H1 (cell line): Measurements from ENCODE around the gene LRRC15. TPM values are rescaled to one million over a fixed set of nuclear protein-coding genes. Genes with fewer than 3 reads are reported as not detected.
A peak's percentile ranks its signal among the peaks of the same experiment; 100 is the strongest.

Experiments used
- CTCF ChIA-PET: fragments of 300-600 bp; sonication (Branson Sonifier 250); formaldehyde crosslinking; loops from one replicate; lab custom pipeline; 2021; ENCODE audit not compliant: partially characterized antibody; lab: Charles Lee
- POLR2A ChIA-PET: fragments of 300-600 bp; sonication (Branson Sonifier 250); formaldehyde crosslinking; loops from one replicate; lab custom pipeline; 2021; ENCODE audit warnings: inconsistent platforms; ENCODE audit not compliant: partially characterized antibody; lab: Charles Lee
- DNase-seq, 2 experiments: peaks; one replicate each; pipeline versions ENCODE4 v3.0.0 to v3.0.0-alpha.2; 2010 to 2022; ENCODE audit warnings: low spot score in 2 of 2, low read depth in 1 of 2, mixed read lengths in 1 of 2
- FAIRE-seq: peaks from 2 replicates; lab custom pipeline; 2011; peaks lifted over from hg19 to GRCh38; lab: Jason Lieb, UNC
- H2AFZ ChIP-seq: 2 replicates; pipeline ENCODE4 v1.8.1; 2012; ENCODE audit warnings: low read length, inconsistent platforms
- H2AK5ac ChIP-seq: 2 replicates; pipeline ENCODE4 v1.6.1; 2013; ENCODE audit warnings: low read depth, low read length
- H2BK120ac ChIP-seq: replicated peaks from 2 replicates; pipeline ENCODE3; 2013; ENCODE audit warnings: low read depth, low read length, inconsistent platforms
- H2BK12ac ChIP-seq: 2 replicates; pipeline ENCODE4 v1.6.1; 2013; ENCODE audit warnings: low read depth, low read length
- H2BK15ac ChIP-seq: 2 replicates; pipeline ENCODE4 v1.6.1; 2013; ENCODE audit warnings: low read length
- H2BK20ac ChIP-seq: 2 replicates; pipeline ENCODE4 v1.6.1; 2013; ENCODE audit warnings: low read length
- H2BK5ac ChIP-seq: 2 replicates; pipeline ENCODE4 v1.6.1; 2013; ENCODE audit warnings: low read depth, low read length
- H3K14ac ChIP-seq: 2 replicates; pipeline ENCODE4 v1.6.1; 2013; ENCODE audit warnings: inconsistent platforms; ENCODE audit not compliant: insufficient read length
- H3K18ac ChIP-seq: 2 replicates; pipeline ENCODE4 v1.6.1; 2013; ENCODE audit warnings: low read length; ENCODE audit errors: extremely low read depth
- H3K23ac ChIP-seq: 2 replicates; pipeline ENCODE4 v1.6.1; 2013; ENCODE audit warnings: inconsistent platforms; ENCODE audit not compliant: insufficient read length
- H3K23me2 ChIP-seq: 2 replicates; pipeline ENCODE4 v1.6.1; 2013; ENCODE audit warnings: low read depth, low read length
- H3K27ac ChIP-seq: 2 replicates; pipeline ENCODE4 v1.6.1; 2011; ENCODE audit warnings: low read depth, low read length, inconsistent platforms
- H3K27me3 ChIP-seq, 4 experiments: replicated peaks in 1 of 4; 1 replicate in 1 of 4; 2 replicates in 3 of 4; pipeline versions ENCODE4 v1.6.1 to v1.8.1; 2011 to 2013; ENCODE audit warnings: low read length in 3 of 4, mild to moderate bottlenecking in 3 of 4, inconsistent platforms in 2 of 4, mixed read lengths in 2 of 4, moderate library complexity in 1 of 4; ENCODE audit not compliant: control insufficient read depth in 3 of 4, insufficient read depth in 3 of 4; ENCODE audit errors: extremely low read depth in 1 of 4
- H3K36me3 ChIP-seq, 4 experiments: 2 replicates each; pipeline versions ENCODE4 v1.6.1 to v1.8.1; 2011 to 2013; ENCODE audit warnings: mild to moderate bottlenecking in 4 of 4, low read length in 3 of 4, moderate library complexity in 2 of 4, control low read depth in 1 of 4, inconsistent platforms in 1 of 4; ENCODE audit not compliant: insufficient read depth in 4 of 4, control insufficient read depth in 2 of 4
- H3K4ac ChIP-seq: replicated peaks from 2 replicates; pipeline ENCODE3; 2013; ENCODE audit warnings: low read length, low read depth, mixed read lengths, inconsistent platforms; ENCODE audit not compliant: insufficient read length
- H3K4me1 ChIP-seq, 4 experiments: replicated peaks in 1 of 4; 1 replicate in 1 of 4; 2 replicates in 3 of 4; pipeline versions ENCODE4 v1.6.1 to v1.8.1; 2011 to 2013; ENCODE audit warnings: low read length in 3 of 4, inconsistent platforms in 2 of 4, mixed read lengths in 1 of 4; ENCODE audit not compliant: insufficient read depth in 4 of 4, control insufficient read depth in 3 of 4
- H3K4me2 ChIP-seq, 2 experiments: 2 replicates each; pipeline versions ENCODE4 v1.6.1 to v1.8.1; 2011 to 2013; ENCODE audit warnings: low read depth in 2 of 2, low read length in 2 of 2, control low read depth in 1 of 2, inconsistent platforms in 1 of 2, mild to moderate bottlenecking in 1 of 2; ENCODE audit not compliant: insufficient read depth in 1 of 2
- H3K4me3 ChIP-seq, 4 experiments: fragments of 200-600, 300-600 bp in 1 of 4; sonication (generic), shearing (Covaris generic), sonication (Bioruptor Twin) in 1 of 4; 2 replicates each; pipeline versions ENCODE4 v1.5.1 to v1.8.1; 2011 to 2016; ENCODE audit warnings: low read length in 4 of 4, low read depth in 3 of 4, control low read depth in 2 of 4, inconsistent platforms in 2 of 4, mild to moderate bottlenecking in 2 of 4, mixed read lengths in 1 of 4, moderate library complexity in 1 of 4; ENCODE audit not compliant: insufficient read depth in 2 of 4; ENCODE audit errors: extremely low read depth in 1 of 4
- H3K56ac ChIP-seq: replicated peaks from 2 replicates; pipeline ENCODE3; 2013; ENCODE audit warnings: low read depth, mild to moderate bottlenecking, mixed read lengths, low read length, inconsistent platforms; ENCODE audit not compliant: insufficient read length
- H3K79me1 ChIP-seq: 2 replicates; pipeline ENCODE4 v1.6.1; 2013; ENCODE audit warnings: low read depth, low read length, control low read depth
- H3K79me2 ChIP-seq, 2 experiments: 2 replicates each; pipeline versions ENCODE4 v1.6.1 to v1.8.1; 2012 to 2013; ENCODE audit warnings: low read length in 2 of 2, mild to moderate bottlenecking in 2 of 2, inconsistent platforms in 1 of 2; ENCODE audit not compliant: insufficient read depth in 2 of 2, control insufficient read depth in 1 of 2
- H3K9ac ChIP-seq, 4 experiments: replicated peaks in 1 of 4; 1 replicate in 1 of 4; 2 replicates in 3 of 4; pipeline versions ENCODE4 v1.6.1 to v1.8.1; 2011 to 2013; ENCODE audit warnings: low read depth in 3 of 4, low read length in 3 of 4, control low read depth in 2 of 4, mild to moderate bottlenecking in 2 of 4, moderate library complexity in 2 of 4, inconsistent platforms in 1 of 4; ENCODE audit errors: extremely low read depth in 1 of 4
- H3K9me3 ChIP-seq, 2 experiments: 2 replicates each; pipeline versions ENCODE4 v1.6.1 to v1.8.1; 2012 to 2013; ENCODE audit warnings: mild to moderate bottlenecking in 2 of 2, moderate library complexity in 2 of 2, control low read depth in 1 of 2, inconsistent platforms in 1 of 2, low read depth in 1 of 2, low read length in 1 of 2, mixed read lengths in 1 of 2; ENCODE audit not compliant: insufficient read depth in 2 of 2
- H4K20me1 ChIP-seq, 2 experiments: replicated peaks in 1 of 2; 2 replicates each; pipeline versions ENCODE3 to v1.8.1; 2011 to 2013; ENCODE audit warnings: inconsistent platforms in 2 of 2, low read length in 2 of 2, mild to moderate bottlenecking in 1 of 2; ENCODE audit not compliant: insufficient read depth in 2 of 2, control insufficient read depth in 1 of 2
- H4K5ac ChIP-seq: 2 replicates; pipeline ENCODE4 v1.6.1; 2013; ENCODE audit warnings: low read length, low read depth, mixed read lengths, inconsistent platforms; ENCODE audit not compliant: insufficient read length
- H4K8ac ChIP-seq: 2 replicates; pipeline ENCODE4 v1.8.0; 2013; ENCODE audit warnings: mild to moderate bottlenecking, moderate library complexity, low read length, inconsistent platforms; ENCODE audit not compliant: insufficient read depth; ENCODE audit errors: extremely low read depth
- H4K91ac ChIP-seq: replicated peaks from 2 replicates; pipeline ENCODE3; 2013; ENCODE audit warnings: low read length, mixed read lengths, inconsistent platforms; ENCODE audit not compliant: insufficient read length
- CTBP2 ChIP-seq: IDR thresholded peaks from 2 replicates; pipeline ENCODE4 v1.7.0; 2011; ENCODE audit warnings: borderline replicate concordance, mild to moderate bottlenecking, moderate library complexity, mixed read lengths, low read length; ENCODE audit not compliant: insufficient read depth, insufficient read length
- GABPA ChIP-seq: IDR thresholded peaks from 2 replicates; pipeline ENCODE4 v1.6.1; 2011; ENCODE audit warnings: mild to moderate bottlenecking, low read length, moderate library complexity, borderline replicate concordance; ENCODE audit not compliant: insufficient read depth
- KDM4A ChIP-seq: IDR thresholded peaks from one replicate; pipeline ENCODE4 v1.7.1; 2012; ENCODE audit warnings: low read depth, mild to moderate bottlenecking, moderate library complexity, low read length, inconsistent platforms; ENCODE audit not compliant: severe bottlenecking
- WGBS, 2 experiments: shearing (Covaris generic) in 1 of 2; methylation state at CpG; one replicate each; pipeline versions ENCODE4 v1.1.6 to v1.1.7; 2013 to 2015; ENCODE audit warnings: low lambda C conversion rate in 2 of 2, mixed read lengths in 2 of 2, inconsistent platforms in 1 of 2, low coverage in 1 of 2, missing lambda C conversion rate in 1 of 2; ENCODE audit not compliant: insufficient replicate concordance in 2 of 2, insufficient coverage in 1 of 2, insufficient read length in 1 of 2; ENCODE audit errors: extremely low coverage in 1 of 2, missing lambda C conversion rate in 1 of 2; 5-methylcytosine and 5-hydroxymethylcytosine counted together
- polyA plus RNA-seq, 7 experiments: library from polyadenylated mRNA; depleted of rRNA in 3 of 7; stranded (reverse) in 5 of 7; unstranded in 2 of 7; fragments of >200 nt in 5 of 7; fragments of 200-250 nt in 2 of 7; gene quantifications; 1 replicate in 5 of 7; 2 replicates in 1 of 7; 4 replicates in 1 of 7; pipeline versions ENCODE4 v1.2.1 to v1.2.3, GENCODE V29; 2011 to 2013; ENCODE audit warnings: missing spikeins in 2 of 7, mixed read lengths in 2 of 7
- total RNA-seq: library from RNA; stranded (reverse); fragmentation: NEBNext Ultra II Directional; extraction: Animal tissue kit (Norgen Biotek cat#: 25700); gene quantifications from 2 replicates; pipeline ENCODE4 v1.2.1, GENCODE V29; 2021

LRRC15 gene
- total and polyA plus RNA-seq, 2 of the 8 experiments (the other 6 are each of a cell fraction or from before 2014, with no cell fraction given), result 0.15 to 0.37 TPM

DNA sequence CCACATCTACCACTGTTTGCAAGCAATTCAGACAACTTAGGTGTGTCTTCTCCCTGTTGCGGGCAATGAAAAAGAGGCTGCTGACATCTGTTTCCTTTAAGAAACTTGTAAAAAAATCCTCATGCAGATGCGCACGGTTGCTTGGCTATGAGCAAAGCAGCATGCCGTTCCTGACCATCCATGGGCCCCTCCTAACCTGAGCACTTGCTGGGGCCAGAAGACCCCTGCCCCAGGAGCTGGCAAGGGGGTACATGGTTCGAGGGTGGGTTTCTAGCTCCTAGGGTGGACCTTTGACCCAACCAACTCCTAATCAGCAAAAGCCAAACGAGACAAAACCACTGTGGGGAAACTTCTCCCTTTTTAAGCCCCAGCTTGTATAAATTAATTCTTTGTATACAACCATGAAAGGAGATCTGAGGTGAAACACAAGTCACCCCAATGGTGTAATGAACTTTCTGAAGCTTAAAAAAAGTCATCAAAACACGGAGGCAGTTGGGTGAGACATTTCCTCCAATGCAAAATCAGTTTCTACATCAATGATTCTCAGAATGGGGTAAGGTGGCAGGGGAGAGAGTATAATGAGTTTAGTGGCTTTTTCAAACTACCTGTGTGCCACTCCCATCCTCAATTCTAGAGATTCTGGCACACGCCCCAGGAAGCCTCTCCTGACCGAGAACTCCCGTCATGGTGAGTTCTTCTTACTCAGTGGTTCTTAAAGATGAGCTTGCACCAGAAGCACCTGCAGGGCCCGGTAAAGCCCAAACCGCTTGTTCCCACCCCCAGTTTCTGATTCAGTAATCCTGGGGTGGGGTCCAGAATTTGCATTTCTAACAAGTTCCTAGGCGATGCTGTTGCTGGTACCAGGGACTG, 62.5 kb downstream of the LRRC15 start:
- H3K14ac ChIP-seq, result no peak overlapping the region
- H3K18ac ChIP-seq, result no peak overlapping the region; the same call in 1 of the 2 replicates
- no peak overlapping the region for H3K56ac ChIP-seq
- no peak overlapping the region for H3K9ac ChIP-seq
- no peak overlapping the region for H3K23ac ChIP-seq
- no peaks in the 10 kb centered on the region for H4K20me1 ChIP-seq
- H4K5ac ChIP-seq, result no peak overlapping the region
- FAIRE-seq (no peak), DNase-seq (no peak)
- H4K8ac ChIP-seq, result no peak overlapping the region
- H3K27me3 ChIP-seq, result peaks cover 0 to 2% (median 0%) of the 10 kb centered on the region in 4 experiments; a peak in 3 of 7 replicates
- H2BK20ac ChIP-seq, result no peak overlapping the region
- no peaks in the 10 kb centered on the region for H3K36me3 ChIP-seq
- CTCF ChIA-PET, result interaction anchor here (0.6 to 3.5 kb wide), 6 partner anchors 8 to 146 kb away, joined by 3 to 13 read pairs (median 3); no protein-coding TSS in a partner anchor
- 85% methylated on average over 13 of the region's 13 CpGs; no CpG with 5 or more reads in 1 of the 2 experiments for WGBS, 2 experiments
- H2AFZ ChIP-seq, result no peak overlapping the region
- POLR2A ChIA-PET, result interaction anchor here (1.4 to 4.8 kb wide), 2 partner anchors 9 to 19 kb away, joined by 3 to 28 read pairs; no protein-coding TSS in a partner anchor
- H3K4me3 ChIP-seq, result no peak overlapping the region
- no peak overlapping the region for H2AK5ac ChIP-seq
- H3K23me2 ChIP-seq, result peaks cover 2% of the 10 kb centered on the region; the same call in 1 of the 2 replicates
- H3K4me1 ChIP-seq, result peaks cover 3 to 22% (median 13%) of the 10 kb centered on the region in 4 experiments
- no peak overlapping the region for H3K4ac ChIP-seq
- H2BK5ac ChIP-seq, result no peak overlapping the region; the same call in 1 of the 2 replicates
- H2BK12ac ChIP-seq, result no peak overlapping the region; the same call in 1 of the 2 replicates
- H4K91ac ChIP-seq, result peak overlapping the region; percentile 54
- no peak overlapping the region for H3K27ac ChIP-seq
- no peaks in the 10 kb centered on the region for H3K79me1 ChIP-seq
- H3K9me3 ChIP-seq, result no peaks in the 10 kb centered on the region
- no peak overlapping the region for H3K4me2 ChIP-seq
- H3K79me2 ChIP-seq, result no peaks in the 10 kb centered on the region
- no peak overlapping the region for H2BK120ac ChIP-seq
- H2BK15ac ChIP-seq, result no peak overlapping the region
- TF ChIP-seq KDM4A, result no peak
- TF ChIP-seq CTBP2, result no peak
- TF ChIP-seq GABPA, result no peak
